ENCODE data around the gene GOLPH3.
"Not testable (repeated sequence)": the region's sequence is repeated elsewhere in the genome, so short reads cannot be mapped to it uniquely, and the experiment has no call there.

Gene GOLPH3

DNA sequence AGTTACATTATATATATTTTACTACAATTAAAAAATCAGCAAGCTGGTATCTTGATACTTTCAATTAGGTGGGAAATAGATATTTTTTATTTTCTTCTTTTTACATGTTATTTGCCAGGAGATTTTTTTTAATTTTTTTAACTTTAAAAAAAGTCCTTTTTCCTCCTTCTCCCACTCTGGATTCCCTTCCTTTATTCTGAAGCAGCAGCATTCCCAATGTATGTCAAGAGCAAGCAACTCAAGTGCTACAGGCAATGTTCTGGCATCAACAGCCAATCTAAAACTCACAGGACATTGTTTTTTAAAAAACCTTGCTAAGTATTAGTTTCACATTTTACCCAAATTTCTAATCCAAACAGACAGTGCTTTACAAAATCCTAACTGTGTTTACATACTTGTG is 41.4 kb downstream of the GOLPH3 start:
- DNase-seq = no peak

DNA sequence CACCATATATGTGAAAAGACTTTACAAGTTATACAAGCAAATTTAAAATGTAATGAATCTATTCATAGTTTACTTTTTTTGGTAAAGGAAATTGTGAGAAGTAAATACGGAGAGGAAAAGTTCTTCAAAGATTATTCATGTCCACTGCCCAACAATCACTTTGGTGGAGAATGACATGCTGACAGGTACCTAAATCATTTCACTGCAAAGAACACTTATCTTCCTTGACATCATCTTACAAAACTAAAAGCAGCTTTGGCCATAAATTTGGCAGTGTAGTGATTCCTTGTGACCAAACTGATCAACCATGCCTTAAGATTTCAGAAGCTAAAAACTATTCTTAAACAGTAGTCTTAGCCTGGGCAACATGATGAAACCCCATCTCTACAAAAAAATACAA is 42.5 kb downstream of the GOLPH3 start:
- no peak for DNase-seq

DNA sequence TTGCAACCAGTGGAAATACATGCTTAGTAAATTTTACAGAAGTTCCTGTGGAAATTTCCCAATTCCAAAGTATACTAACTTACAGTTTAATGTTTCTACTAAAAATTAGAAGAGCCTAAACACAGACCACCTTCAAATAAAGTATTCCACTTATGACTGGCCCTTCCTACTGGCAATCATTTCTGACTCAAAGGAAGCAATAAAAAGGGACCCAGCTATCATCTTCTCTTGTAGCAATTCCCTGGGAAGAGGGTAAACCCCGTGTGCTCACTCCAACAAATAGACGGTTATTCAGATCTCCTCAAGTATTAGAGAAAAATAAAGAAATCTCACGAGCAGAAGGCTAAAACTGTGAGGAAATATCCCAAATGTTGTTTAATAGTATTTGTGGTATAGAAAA is 43.3 kb downstream of the GOLPH3 start:
- DNase-seq = no peak

DNA sequence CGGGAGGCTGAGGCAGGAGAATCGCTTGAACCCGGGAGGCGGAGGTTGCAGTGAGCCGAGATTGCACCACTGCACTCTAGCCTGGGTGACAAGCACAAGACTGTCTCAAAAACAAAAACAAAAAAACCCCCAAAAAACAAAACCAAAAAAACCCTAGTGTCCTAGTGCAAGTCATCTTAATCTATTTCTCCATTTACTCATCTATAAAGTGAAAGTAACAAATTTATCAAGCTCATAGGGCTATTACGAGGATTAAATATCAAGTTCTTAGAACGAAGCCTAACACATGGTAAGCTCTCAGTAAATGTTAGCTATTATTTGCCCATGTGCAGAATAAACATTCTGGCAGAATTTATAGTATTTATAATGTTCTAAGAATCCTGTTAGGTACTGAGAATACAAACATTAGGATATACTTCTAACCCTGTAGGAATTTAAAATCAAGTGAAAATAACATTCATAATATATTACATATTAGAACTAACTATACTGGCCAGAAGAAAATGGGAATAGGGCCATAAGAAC is 45.0 kb downstream of the GOLPH3 start:
- DNase-seq = no peak

DNA sequence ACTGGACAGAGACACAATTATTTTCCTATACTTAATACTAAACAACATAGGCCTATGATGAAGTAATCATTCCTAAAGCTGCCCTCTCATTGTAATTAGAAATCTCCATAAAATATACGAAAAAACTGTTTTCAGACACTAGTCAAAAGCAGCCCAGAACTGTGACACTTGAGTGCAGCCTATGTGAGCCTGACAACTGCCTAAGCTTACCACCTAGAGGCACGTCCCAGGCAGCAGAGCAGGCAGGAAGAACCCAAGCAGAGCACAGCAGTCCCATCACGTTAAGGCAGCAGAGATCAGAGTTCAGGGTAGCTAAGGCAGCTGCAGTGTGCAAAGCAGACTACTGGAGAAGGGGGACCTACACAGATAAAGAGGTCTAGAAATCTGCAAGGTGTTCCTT is 46.4 kb downstream of the GOLPH3 start:
- DNase-seq = no peak

DNA sequence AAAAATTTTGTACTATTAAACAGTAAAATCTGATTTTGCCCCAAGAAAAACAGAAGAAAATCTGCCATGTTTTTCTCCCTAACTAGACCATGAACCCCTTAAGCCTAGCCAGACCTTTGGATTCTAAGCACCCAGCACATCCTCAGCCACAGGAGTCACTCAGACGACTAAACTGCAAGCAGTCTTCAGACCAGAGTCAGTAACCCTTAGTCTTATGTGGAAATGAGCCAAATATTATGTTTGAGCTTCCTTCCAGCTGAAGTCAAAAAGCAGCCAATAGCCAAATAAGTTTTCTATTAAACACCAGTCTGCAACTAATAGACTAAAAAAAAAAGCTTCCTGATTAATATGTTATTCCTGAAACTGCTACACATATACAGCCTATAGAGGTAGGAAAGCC is 47.4 kb downstream of the GOLPH3 start:
- DNase-seq = no peak

DNA sequence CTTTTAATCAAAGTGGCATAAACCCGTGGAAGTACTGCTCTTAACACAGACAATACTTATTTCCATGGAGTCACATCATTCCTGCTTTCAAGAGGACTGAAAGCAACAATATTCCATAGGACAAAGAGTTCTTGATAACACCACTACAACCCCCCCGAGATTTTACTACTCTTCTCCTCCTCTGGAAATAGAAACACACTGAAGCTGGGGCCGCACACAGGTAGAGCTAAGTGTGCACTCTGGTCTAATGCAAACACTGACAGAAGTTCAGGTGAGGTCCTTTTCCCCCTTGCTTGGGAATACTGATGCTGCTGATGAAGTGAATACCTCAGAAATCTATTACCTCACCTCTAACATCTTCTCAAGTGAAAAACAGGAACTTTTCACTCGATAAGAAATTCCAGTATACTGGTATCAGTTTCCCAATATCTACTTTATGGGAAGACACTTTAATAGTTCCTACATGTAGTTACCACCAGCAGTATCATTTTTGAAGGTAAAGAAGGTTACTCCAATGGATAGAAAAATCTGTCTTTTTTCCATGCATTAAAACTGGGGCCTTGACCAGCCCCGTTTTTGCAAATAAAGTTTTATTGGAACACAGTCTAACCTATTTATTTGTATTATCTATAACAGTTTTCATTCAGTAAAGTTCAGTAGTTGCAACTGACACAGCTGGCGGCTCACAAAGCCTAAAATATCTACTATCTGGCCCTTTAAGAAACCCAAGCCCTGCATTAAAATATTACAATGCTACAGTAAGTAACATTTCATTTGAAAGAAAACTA is 50.0 kb downstream of the GOLPH3 start:
- DNase-seq = no peak

DNA sequence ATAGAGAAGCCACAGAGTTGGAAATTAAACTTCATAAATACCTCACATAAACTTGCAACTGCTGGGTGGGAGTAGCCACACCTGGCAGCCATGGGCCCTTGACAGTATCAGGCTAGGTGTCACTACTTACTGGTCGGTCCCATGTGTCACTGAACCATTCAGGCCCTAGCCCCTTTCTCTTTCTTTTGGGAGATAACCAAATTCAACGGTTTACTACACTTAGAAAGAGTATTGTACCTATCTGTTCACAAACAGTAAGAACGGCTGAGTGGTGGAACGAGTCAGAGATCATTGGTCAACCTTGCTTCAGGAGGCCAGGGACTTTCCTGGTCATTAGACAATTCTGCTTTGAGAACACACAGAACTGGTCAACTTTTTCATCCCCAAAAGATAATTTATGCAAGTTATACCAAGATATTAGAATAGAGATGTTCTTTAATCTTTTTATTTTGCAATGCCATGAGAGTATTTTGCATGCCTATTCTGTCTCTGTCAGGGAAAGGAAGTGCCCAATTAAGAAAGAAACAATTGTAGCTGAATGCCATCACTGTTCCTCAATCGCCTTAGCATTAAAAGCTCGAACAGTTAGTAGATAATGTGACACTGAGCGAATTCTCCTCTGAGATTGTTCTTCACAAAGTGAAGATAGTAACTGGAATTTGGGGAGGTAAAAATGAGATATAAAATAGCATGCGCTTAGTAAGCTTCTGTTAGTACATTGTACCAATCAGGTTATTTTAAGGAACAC is 50.9 kb downstream of the GOLPH3 start:
- no peak for DNase-seq

DNA sequence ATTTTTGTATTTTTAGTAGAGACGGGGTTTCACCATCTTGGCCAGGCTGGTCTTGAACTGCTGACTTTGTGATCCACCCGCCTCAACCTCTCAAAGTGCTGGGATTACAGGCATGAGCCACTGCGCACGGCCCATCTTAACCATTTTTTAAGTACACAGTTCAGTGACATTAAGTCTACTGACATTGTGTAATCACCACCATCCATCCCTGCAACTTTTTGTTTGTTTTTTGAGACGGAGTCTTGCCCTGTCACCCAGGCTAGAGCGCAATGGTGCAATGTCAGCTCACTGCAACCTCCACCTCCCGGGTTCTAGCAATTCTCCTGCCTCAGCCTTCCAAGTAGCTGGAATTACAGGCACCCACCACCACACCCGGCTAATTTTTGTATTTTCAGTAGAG is 55.2 kb downstream of the GOLPH3 start:
- not testable (repeated sequence) for DNase-seq

DNA sequence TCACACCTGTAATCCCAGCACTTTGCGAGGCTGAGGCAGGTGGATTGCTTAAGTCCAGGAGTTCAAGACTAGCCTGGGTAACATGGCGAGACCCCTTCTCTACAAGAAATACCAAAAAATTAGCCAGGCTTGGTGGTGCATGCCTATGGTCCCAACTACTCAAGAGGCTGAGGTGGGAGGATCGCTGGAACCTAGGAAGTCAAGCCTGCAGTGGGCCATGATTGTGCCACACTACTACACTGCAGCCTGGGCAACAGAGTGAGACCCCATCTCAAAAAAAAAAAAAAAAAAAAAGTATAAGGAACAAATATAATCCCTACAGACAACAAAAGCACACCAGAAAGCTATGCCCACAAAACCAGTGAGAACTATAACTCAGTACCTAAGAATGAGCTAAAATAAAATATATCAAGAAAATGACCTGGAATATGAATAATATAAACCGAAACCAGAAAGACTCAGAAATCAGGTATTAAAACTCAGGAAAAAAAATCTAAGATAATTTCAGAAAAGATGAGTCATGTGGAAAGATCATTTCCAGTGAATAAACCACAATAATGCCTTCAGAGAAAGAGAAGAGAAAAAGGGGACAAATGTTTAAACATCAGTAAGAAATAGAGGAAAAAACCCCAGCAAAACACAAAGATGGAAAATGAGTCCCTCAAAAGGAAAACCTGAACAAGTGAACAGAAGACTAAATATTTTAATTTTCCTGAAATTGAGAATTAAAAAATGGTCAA is 57.4 kb downstream of the GOLPH3 start:
- DNase-seq = no peak

DNA sequence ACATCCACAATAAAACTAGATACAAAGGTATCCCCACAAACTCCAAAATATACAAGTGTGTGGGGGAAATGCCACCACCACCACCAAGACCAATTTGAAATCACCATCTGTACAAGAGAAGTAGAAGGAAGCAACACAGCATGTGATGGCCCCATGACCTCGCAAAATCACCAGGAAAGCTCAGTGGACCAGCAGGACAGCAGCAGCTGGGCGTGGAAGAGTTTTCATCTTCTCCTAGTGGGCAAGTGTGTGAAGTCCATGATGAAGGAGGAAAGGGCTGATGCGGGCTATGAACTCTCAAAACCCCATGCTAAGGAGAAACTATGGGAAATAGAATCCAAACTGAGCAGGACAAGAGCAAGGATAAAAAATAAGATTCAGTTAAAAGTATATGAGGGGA is 58.1 kb downstream of the GOLPH3 start:
- peak; percentile 19 for DNase-seq

DNA sequence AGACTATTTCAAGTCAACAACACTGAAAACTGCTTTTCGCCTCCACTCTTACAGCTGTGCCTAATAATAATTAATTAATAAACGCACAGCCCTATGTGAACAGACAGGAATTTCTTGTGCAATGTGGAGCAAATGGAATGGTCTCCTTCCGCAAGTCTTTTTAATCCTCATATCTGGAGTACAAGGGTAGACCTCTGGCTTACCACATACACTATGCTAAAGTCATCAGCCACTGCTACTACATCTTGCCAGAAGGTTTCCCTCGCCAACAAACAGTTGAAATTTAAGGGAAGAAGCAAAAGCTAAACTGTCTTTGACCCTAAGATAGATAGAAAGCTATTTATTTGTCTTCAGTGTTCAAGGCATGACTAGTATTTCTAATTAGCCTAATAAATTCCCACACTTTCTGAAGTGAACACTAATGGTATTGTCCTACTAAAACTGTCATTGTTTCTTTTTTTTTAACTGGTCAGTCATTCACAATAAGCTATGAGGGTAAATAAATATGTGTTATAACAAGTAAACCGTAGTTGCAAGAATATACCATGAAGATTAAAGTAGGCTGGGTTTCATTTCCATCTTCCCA is 63.9 kb downstream of the GOLPH3 start:
- no peak for DNase-seq

DNA sequence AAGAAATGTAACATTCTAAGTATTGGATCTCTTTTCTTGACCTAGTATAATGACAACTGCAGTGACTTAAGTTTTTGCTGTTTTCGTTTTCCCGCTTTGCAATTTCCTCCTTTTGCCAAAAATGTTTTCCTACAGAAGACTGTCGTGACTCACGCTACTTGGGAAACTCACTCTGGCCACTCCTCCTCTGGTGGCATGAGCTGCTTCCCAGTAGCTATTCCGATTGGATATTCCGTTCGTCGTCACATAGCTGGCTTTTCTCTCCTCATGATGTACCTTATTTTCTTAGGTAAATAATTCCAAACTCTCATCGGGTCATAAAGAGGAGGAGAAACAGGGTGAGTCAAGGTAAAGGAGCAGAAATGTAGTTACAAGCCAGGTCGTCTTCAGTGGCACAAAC is 64.9 kb downstream of the GOLPH3 start:
- DNase-seq = no peak

DNA sequence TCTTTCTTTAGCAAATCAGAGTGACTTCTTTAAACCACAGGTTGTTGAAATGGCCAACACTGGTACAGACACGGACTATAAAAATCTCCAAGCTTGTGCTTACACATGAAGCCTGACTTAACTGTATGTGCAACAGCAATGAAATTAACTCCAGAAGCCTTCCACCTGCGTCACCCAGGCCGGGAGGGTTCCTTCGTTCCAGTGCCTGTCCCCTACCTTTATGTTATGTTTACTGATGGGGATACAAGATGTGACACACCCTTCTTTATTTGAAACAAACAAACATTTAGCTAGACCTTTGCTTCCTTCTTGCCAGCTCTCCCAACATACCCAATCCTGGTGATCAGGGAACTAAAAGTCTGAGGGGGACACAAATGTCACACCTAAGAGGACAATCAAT is 66.0 kb downstream of the GOLPH3 start:
- DNase-seq = no peak

DNA sequence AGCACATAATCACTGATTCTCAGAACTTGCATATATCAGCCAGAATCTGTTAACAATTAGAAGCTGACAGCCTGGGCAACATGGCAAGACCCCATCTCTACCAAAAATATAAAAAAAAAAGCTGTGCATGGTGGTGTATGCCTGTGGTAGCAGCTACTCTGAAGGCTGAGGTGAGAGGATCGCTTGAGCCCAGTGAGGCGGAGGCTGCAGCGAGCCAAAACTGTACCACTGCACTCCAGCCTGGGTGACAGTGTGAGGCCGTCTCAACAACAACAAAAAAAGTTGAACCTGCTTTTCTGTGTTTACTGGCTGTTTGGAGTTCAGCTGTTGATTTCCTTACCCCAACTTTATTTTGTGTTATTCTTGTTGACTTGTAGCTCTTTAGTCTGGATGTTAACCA is 66.8 kb downstream of the GOLPH3 start:
- no peak for DNase-seq

DNA sequence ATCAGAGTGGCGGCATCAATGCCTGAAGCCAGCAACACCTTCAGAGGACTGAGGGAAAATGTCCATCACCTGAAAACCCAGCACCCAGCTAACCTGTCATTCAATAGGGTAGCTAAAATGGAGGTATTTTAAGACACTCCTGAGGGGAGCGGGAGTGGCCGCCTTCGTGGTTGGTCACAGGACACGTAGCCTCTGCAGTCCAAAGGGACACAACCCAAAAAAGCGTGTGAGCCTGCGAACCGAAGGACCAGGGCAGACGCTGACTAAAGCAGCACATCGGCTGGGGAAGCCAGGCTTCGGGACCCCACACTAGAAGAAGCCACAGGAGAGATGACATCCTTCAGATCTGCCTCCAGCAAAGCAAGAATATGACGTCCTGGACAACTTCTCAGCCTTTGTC is 70.6 kb downstream of the GOLPH3 start:
- no peak for DNase-seq

DNA sequence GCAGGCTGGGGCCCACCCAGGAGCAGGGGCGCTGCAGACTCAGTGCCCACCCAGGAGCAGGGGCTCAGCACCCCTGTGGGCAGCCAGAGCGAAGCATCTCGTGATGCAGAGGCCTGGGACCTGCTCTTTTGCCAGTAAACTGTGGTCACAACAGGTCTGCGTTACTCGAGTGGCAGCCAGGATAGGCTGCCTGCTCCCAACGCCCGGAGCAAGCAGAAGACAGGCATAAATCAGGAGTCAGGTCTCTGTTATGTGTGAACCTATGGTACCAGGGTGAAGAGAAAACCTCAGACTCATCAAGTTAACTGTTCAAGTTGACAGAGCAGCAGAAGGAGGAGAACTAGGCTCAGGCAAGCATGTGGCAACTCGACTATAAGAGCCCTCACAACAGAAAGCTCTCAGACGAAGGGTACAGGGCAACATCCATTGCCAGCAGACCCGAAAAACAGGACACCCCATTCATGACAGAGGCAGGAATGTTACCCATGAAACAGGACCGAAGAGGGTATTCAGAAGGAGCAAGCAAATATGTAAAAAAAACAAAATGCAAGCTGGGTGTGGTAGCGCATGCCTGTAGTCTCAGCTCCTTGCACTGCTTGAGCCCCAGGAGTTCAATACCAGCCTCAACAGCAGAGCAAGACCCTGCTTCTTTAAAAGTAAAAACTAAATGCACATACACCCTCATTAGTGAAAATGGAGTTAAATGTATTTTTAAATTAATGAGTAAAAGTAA is 71.7 kb downstream of the GOLPH3 start:
- no peak for DNase-seq

DNA sequence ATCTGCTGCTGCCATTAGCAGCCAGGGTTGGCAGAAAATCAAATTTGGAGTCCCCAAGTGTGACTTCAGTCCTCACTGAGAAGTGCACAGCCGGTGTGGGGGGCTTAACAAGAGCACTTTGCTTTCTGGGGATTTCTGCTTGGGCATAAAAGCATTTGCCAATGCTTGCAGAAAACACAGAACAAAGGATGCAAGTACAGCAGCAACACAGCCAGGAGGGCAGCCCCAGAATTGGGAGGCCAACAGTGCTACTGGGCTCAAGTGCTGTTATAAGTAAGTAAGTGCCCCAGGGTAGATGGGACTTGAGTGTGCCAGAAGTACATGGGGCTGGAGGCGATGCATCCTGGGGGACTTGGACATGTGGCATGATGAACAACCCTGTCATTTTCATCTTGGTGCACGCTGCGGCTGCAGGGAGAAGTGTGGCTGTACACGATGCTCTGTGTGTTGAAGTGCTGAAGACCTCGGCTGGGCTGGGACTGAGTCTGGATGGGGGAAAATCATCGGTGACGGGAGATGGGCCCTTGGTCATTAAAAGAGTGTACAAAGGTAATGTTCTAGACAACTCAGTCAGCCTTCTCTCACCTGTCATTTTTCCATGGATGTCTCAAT is 73.3 kb downstream of the GOLPH3 start:
- DNase-seq = no peak

DNA sequence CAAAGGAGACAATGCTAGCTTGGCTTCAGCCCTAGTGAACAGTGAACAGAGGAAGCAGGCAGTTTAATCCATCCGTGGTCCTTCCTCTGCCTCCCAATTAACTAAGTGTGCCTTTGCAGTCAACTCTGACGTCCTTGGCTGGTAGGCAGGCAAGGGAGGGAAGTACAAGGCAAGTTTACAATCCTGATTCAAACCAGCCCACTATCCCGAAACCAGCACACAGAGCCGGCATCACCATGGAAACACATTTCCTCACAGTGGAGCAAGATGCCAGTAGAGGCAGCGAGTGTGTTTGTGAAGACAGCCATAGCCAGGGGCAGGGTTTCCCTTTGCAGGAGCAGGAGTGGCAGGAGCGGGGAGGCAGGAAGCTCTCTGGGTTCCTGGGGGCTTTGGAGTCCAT is 73.9 kb downstream of the GOLPH3 start:
- DNase-seq = no peak

DNA sequence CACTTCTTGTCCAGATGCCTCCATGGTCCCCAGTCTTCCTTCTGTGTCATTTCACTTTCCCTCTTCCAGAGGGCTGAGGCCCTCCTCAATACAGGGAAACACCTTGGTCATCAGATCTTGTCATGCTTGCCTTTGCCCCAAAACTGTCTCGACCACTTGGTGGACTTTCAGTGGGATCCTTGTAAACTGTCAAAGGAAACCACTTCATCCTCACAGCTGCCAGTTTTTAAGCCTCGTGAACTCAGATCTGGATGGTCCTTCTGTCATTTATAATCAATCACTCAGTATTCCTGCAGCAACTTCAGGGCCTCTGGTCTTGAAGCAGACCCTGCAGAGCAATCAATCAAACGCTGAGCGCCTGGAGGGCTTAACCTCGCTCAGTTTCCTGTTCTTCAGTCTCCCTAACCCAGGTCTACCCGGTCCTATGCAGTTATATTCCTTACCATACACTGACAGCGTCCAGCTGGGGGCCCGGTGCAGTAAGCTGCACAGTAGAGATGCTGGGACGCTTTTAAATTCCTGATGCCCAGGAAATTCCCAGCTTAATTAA is 74.6 kb downstream of the GOLPH3 start:
- no peak for DNase-seq

DNA sequence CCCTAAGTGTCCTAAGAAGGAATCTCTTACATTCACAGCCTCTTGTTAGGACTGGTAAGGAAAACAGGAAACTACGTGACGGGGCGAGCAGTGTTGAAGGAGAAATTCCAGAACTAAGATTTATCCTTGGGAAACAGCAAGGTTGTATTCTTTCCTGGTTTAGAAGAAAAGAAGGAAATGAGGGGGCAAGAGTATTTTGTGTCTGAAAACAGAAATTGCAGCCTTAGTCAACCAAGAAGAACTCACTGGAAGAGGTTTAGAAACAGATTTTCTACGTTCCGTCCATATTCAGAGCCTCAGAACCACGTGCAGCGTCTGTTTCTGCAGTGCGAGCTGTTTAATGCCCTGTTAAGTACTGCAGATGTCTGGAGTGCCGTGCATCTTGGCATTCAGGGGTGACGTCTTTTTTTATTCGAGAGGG is 75.2 kb downstream of the GOLPH3 start:
- no peak for DNase-seq

DNA sequence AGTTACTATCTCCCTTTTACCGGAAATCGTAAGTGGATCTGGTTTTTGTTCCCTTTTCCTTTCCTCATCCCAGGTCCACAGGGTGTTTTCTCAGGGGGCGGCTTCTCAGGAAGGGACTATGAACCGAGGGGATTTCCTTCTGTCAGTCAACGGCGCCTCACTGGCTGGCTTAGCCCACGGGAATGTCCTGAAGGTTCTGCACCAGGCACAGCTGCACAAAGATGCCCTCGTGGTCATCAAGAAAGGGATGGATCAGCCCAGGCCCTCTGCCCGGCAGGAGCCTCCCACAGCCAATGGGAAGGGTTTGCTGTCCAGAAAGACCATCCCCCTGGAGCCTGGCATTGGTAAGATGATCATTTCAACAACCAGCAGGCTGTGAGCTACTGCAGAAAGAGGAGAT is 75.8 kb downstream of the GOLPH3 start:
- DNase-seq = no peak
